OCI-LY7 (cell line): ENCODE data around the gene ASPDH.

Experiments
- CTCF ChIP-seq: fragments of 200-600 bp; sonication (generic); conservative IDR thresholded peaks from 2 replicates; pipeline ENCODE4 v1.5.1; 2014; ENCODE audit warnings: mild to moderate bottlenecking, antibody characterized with exemption, low read length, moderate library complexity, mixed read lengths
- EZH2phosphoT487 ChIP-seq: fragments of 200-600 bp; sonication (generic); IDR thresholded peaks from 2 replicates; pipeline ENCODE4 v1.6.1; 2018; ENCODE audit warnings: low read depth, borderline replicate concordance, mild to moderate bottlenecking, mixed run types, antibody characterized with exemption, low read length, moderate library complexity, mixed read lengths

DNA sequence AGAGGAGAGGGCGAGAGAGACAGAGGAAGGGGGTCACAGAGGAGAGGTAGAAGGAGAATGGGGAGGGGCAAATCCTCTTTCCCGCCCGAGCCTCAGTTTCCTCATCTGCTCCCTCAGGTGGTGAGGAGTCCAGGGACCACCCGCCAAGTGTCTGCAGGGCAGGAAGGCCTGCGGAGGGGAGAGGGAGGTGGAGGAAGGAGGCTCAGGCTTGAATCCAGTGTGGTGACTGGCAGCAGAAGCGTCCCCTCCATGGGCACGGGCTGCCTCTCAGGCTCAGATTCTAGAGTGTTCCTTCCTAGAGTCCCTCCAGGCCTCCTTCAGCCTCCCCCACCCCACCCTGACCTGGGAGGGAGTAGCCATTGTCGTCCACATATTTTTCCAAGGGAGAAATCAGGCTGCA is 20.5 kb downstream of the ASPDH start:
- no peak for TF ChIP-seq CTCF
- no peak for TF ChIP-seq EZH2phosphoT487
